Left lung (tissue), 10 donors: ENCODE results near the gene PCDHGC4. TPM values are rescaled to one million over a fixed set of nuclear protein-coding genes. Genes with fewer than 3 reads are reported as not detected.

ENCODE experiments used
- ATAC-seq: fragments of 200-7000 bp; cut with Tn5 transposase; one replicate; pipeline ENCODE4 v1.9.1; 2020; ENCODE audit warnings: moderate library complexity
- DNase-seq, 4 donors: peaks; one replicate each; pipeline ENCODE4 v3.0.0-alpha.2; 2013 to 2020
- H3K27ac ChIP-seq, 2 donors: fragments of 200-600 bp; sonication (generic) in 1 of 2; one replicate each; pipeline versions ENCODE4 v1.5.0 to v1.8.0; 2020 to 2021
- H3K27me3 ChIP-seq, 2 donors: fragments of 200-600 bp; sonication (generic) in 1 of 2; one replicate each; pipeline versions ENCODE4 v1.5.0 to v1.8.0; 2020 to 2021
- H3K36me3 ChIP-seq, 2 donors: fragments of 200-600 bp; sonication (generic) in 1 of 2; one replicate each; pipeline versions ENCODE4 v1.5.0 to v1.8.0; 2020 to 2021
- H3K4me1 ChIP-seq, 2 donors: fragments of 200-600 bp; one replicate each; pipeline ENCODE4 v1.8.0; 2021
- H3K4me3 ChIP-seq, 2 donors: fragments of 200-600 bp; sonication (generic) in 1 of 2; one replicate each; pipeline versions ENCODE4 v1.5.0 to v1.8.0; 2020 to 2021; ENCODE audit warnings: mild to moderate bottlenecking in 1 of 2
- H3K9me3 ChIP-seq, 2 donors: fragments of 200-600 bp; sonication (generic) in 1 of 2; one replicate each; pipeline versions ENCODE4 v1.5.0 to v1.8.0; 2020 to 2021
- intact Hi-C, 2 donors: fragments of 100-400 bp; cut with DNase I; formaldehyde crosslinking; loops; one replicate each; pipeline versions ENCODE4 v1.11.2 to v1.14.2; 2022
- polyA plus RNA-seq, 6 donors: library from polyadenylated mRNA; unstranded; fragments of 120-200 nt; gene quantifications; one replicate each; pipeline ENCODE4 v1.2.1, GENCODE V29; 2013; ENCODE audit not compliant: insufficient read length in 6 of 6
- total RNA-seq, 2 donors: library from RNA; stranded (reverse); fragmentation: NEBNext Ultra II Directional; extraction: Animal tissue kit (Norgen Biotek cat#: 25700); gene quantifications; one replicate each; pipeline ENCODE4 v1.2.1, GENCODE V29; 2021
- TF ChIP-seq, protein P1 (sequence below), 2 donors: fragments of 200-600 bp; sonication (generic) in 1 of 2; IDR thresholded peaks; one replicate each; pipeline versions ENCODE4 v1.5.0 to v1.8.0; 2021; ENCODE audit warnings: antibody characterized with exemption in 2 of 2
- donor health status: DM: no; HTN: yes; CAD: no.
- donor health status: DM: no; HTN: no; CAD: no.

The PCDHGC4 gene
- total and polyA plus RNA-seq, 8 donors: 0.79 to 3.3 (median 2.3) TPM

DNA sequence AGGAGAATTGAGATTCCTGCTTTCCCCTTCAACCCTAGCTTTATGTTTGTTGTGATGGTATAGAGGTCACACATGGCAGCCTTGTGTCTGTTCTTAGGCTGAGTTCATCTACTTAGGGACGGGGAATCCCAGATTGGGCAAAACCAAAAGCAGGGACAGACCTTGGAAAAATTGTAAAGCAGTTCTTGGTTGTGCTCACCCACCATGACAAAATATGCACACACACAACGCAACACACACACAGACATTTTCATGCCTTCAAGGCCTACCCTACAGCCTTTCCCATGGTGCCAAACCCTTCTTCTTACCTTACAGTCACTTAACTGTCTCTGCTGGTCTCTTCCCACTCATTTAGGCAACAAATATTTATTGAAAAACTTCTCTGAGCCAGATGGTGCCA, 18.9 kb downstream of the PCDHGC4 start:
- Histone ChIP-seq H3K9me3 (no peaks in the 10 kb centered on the region), H3K27ac (no peak overlapping the region), H3K4me1 (peaks cover 6 to 21% of the 10 kb centered on the region in 2 donors), H3K36me3 (no peaks in the 10 kb centered on the region), H3K27me3 (peaks cover 0 to 1% of the 10 kb centered on the region in 2 donors), H3K4me3 (no peak overlapping the region)
- ATAC-seq (no peak), DNase-seq (no peak)
- TF ChIP-seq, protein P1, sequence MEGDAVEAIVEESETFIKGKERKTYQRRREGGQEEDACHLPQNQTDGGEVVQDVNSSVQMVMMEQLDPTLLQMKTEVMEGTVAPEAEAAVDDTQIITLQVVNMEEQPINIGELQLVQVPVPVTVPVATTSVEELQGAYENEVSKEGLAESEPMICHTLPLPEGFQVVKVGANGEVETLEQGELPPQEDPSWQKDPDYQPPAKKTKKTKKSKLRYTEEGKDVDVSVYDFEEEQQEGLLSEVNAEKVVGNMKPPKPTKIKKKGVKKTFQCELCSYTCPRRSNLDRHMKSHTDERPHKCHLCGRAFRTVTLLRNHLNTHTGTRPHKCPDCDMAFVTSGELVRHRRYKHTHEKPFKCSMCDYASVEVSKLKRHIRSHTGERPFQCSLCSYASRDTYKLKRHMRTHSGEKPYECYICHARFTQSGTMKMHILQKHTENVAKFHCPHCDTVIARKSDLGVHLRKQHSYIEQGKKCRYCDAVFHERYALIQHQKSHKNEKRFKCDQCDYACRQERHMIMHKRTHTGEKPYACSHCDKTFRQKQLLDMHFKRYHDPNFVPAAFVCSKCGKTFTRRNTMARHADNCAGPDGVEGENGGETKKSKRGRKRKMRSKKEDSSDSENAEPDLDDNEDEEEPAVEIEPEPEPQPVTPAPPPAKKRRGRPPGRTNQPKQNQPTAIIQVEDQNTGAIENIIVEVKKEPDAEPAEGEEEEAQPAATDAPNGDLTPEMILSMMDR (IDR thresholded peaks at IDR 0.05): no peak
- intact Hi-C loops: no loop called here

DNA sequence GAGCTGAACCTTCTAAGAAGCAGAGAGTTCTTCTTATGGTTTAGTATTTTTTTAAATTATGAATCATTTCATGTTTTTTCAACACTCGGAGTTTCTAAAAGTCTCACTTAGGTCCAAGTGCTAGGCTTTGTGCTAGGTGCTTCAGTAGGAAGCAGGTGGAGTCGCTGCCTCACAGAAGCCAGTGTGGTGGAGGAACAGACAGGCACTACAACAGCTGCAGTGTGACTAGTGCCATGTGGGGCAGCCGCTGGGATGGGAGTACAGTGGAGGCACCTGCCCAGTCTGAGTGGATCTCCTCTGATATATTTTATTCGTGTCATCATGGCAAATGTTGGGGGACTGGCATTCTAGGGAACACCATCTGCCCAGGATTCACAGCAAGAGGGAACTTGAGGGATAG, 19.4 kb downstream of the PCDHGC4 start:
- no peaks in the 10 kb centered on the region for H3K9me3 ChIP-seq
- H3K4me1 ChIP-seq: peaks cover 7 to 26% of the 10 kb centered on the region in 2 donors
- H3K27ac ChIP-seq: no peak overlapping the region
- H3K36me3 ChIP-seq: no peaks in the 10 kb centered on the region
- TF ChIP-seq, protein P1 (IDR thresholded peaks at IDR 0.05): no peak
- ATAC-seq (no peak), DNase-seq (no peak)
- no peak overlapping the region for H3K4me3 ChIP-seq
- peaks cover 0 to 7% of the 10 kb centered on the region in 2 donors for H3K27me3 ChIP-seq
- intact Hi-C loops: no loop called here

DNA sequence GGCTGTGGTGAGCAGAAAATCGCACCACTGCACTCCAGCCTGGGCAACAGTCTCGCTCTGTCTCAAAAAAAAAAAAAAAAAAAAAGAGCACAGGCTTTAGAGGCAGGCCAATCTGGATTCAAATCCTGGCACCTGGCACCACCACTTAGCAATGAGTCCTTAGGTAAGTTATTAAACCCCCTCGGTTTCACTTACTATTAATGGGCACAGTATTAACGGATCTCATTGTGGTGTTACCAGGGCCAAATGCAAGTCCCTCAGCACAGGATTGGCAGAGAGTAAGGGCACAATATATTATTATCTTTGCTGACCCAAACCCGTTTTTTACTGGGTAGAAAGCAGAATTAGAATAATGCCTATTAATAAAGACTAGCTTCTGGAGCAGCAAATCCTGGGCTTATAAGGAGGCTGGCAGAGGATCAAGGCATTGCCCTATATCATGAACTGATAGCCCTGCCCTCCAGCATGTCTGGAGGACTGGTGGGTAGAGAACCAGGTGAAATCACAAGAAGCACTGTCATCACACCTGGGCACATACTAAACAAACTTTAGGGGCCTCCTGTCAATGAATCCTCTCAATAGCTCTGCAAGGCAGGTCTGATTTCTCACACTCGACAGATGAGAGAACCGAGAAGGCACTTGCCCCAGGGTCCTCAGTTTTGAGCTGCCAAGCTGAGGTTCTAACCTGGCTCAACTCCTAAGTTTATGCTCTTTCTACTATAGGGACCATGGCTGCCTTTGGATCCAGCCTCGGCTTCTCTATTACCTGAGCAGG, 21.7 kb downstream of the PCDHGC4 start:
- Histone ChIP-seq H3K27ac (peak overlapping the region; percentile 57 to 85), H3K4me3 (no peak overlapping the region), H3K9me3 (no peaks in the 10 kb centered on the region), H3K36me3 (peaks cover 0 to 13% of the 10 kb centered on the region in 2 donors), H3K27me3 (peaks cover 0 to 9% of the 10 kb centered on the region in 2 donors), H3K4me1 (peaks cover 12 to 37% of the 10 kb centered on the region in 2 donors)
- intact Hi-C loops: no loop called here
- TF ChIP-seq, protein P1 (IDR thresholded peaks at IDR 0.05): no peak
- DNase-seq (no peak), ATAC-seq (no peak)

DNA sequence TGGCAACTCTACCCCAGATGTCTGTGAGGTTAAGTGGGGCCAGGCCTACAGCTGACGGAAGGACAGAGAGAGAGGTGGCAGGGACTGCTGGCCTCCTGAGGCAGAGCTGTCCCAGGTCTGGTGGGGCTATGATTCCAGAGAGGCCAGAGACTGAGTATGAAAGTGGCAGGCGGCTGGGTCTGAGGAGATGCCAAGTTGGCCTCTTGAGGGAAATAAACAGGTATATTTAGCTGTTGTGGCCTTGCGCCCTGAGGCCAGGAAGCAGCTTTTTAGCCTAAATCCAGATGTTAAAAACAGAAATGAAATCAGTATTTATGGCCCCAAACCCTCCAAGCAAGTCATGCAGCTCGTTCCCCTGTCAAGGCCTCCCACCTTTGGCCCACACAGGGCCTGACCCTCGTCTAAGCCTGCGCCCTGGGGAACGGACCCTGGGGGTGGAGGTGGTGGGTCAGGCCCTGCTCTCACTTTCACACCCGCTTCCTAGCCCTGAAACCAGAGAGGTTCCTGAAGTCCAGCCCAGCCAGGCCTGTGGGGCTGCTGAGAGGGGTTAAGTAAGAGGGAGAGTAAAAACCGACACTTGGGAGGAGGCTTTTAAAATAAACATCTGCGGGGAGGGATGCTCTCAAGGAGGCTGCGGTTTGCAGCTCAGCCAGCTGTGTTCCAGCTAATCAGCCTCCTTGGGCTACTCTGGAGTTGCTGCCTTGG, 22.7 kb downstream of the PCDHGC4 start:
- peaks cover 0 to 9% of the 10 kb centered on the region in 2 donors for H3K27me3 ChIP-seq
- ATAC-seq (peak; percentile 44), DNase-seq (peak in 1 of 4 donors; percentile 65)
- no peak overlapping the region for H3K4me3 ChIP-seq
- H3K9me3 ChIP-seq: no peaks in the 10 kb centered on the region
- TF ChIP-seq, protein P1 (IDR thresholded peaks at IDR 0.05): no peak
- peak overlapping the region; percentile 66 to 85 for H3K27ac ChIP-seq
- peaks cover 12 to 43% of the 10 kb centered on the region in 2 donors for H3K4me1 ChIP-seq
- intact Hi-C loops: no loop called here
- peaks cover 0 to 13% of the 10 kb centered on the region in 2 donors for H3K36me3 ChIP-seq

DNA sequence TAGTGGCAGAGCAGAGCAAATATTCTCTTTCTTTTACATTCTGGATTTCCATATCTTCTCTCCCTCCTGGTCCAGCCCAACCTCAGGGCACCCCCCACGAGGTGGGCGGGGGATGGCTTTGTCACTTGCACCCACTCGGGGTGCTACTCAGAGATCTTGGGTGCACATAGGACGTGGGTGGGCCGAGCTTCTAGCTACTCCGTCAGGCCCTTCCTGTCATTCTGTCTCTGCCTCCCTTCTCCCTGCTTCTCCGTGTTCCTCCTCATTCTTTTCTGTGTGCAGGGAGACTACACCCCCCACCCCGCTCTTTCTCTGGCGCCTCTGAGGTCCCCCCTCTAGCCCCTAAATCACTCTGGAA, 23.6 kb downstream of the PCDHGC4 start:
- peaks cover 0 to 9% of the 10 kb centered on the region in 2 donors for H3K27me3 ChIP-seq
- intact Hi-C loops: no loop called here
- DNase-seq: no peak
- TF ChIP-seq, protein P1 (IDR thresholded peaks at IDR 0.05): no peak
- H3K4me1 ChIP-seq: peaks cover 12 to 50% of the 10 kb centered on the region in 2 donors
- no peaks in the 10 kb centered on the region for H3K9me3 ChIP-seq
- peak overlapping the region; percentile 66 to 85 for H3K27ac ChIP-seq
- H3K4me3 ChIP-seq: no peak overlapping the region
- H3K36me3 ChIP-seq: peaks cover 0 to 13% of the 10 kb centered on the region in 2 donors
- ATAC-seq: peak; percentile 2
